Right atrium auricular region (tissue), 2 donors: ENCODE measurements around the gene MPPED1. TPM values are rescaled to one million over a fixed set of nuclear protein-coding genes. Genes with fewer than 3 reads are reported as not detected.

Source experiments
- DNase-seq: peaks from one replicate; pipeline ENCODE4 v3.0.0-alpha.2; 2019; ENCODE audit warnings: low spot score
- H3K27ac ChIP-seq, 2 donors: fragments of 200-600 bp; sonication (generic); 1 replicate in 1 of 2; 2 replicates in 1 of 2; pipeline ENCODE4 v1.5.1; 2016 to 2019
- H3K27me3 ChIP-seq, 2 donors: fragments of 200-600 bp; sonication (generic); one replicate each; pipeline versions ENCODE4 v1.5.1 to v1.6.0; 2017 to 2019
- H3K36me3 ChIP-seq: fragments of 200-600 bp; sonication (generic); one replicate; pipeline ENCODE4 v1.5.1; 2016
- H3K4me1 ChIP-seq, 2 donors: fragments of 200-600 bp; sonication (generic); one replicate each; pipeline versions ENCODE4 v1.5.1 to v1.6.0; 2017 to 2019
- H3K4me3 ChIP-seq, 2 donors: fragments of 200-600 bp; sonication (generic); 1 replicate in 1 of 2; 2 replicates in 1 of 2; pipeline ENCODE4 v1.5.1; 2017 to 2019; ENCODE audit warnings: mild to moderate bottlenecking in 1 of 2, moderate library complexity in 1 of 2
- H3K9me3 ChIP-seq, 2 donors: fragments of 200-600 bp; sonication (generic); one replicate each; pipeline ENCODE4 v1.5.1; 2019
- CTCF ChIP-seq, 2 donors: fragments of 200-600 bp; sonication (generic); IDR thresholded peaks; one replicate each; pipeline ENCODE4 v1.5.1; 2019; ENCODE audit warnings: antibody characterized with exemption in 2 of 2
- total RNA-seq, 2 donors: library from RNA; depleted of rRNA; stranded (reverse); fragments of >200 nt; gene quantifications; one replicate each; pipeline ENCODE4 v1.1.0, GENCODE V29; 2016

The MPPED1 gene
- total RNA-seq, 2 donors from 2014 or later = not detected

- no peaks in the 10 kb centered on the region for H3K4me1 ChIP-seq
- H3K27me3 ChIP-seq = no peaks in the 10 kb centered on the region
- H3K4me3 ChIP-seq = no peak overlapping the region
- no peaks in the 10 kb centered on the region for H3K36me3 ChIP-seq
- no peak overlapping the region for H3K27ac ChIP-seq
- no peak for DNase-seq
- H3K9me3 ChIP-seq = no peaks in the 10 kb centered on the region
- TF ChIP-seq CTCF (IDR thresholded peaks at IDR 0.05) = no peak
These were observed 17.6 kb downstream of the MPPED1 start for GRCh38 chr22:43429426-43429825.

GRCh38 chr22:43431808-43432554 lies 20.2 kb downstream of the MPPED1 start:
- no peaks in the 10 kb centered on the region for H3K4me1 ChIP-seq
- H3K27ac ChIP-seq = no peak overlapping the region
- no peak overlapping the region for H3K4me3 ChIP-seq
- H3K9me3 ChIP-seq = no peaks in the 10 kb centered on the region
- H3K36me3 ChIP-seq = no peaks in the 10 kb centered on the region
- no peaks in the 10 kb centered on the region for H3K27me3 ChIP-seq
- TF ChIP-seq CTCF (IDR thresholded peaks at IDR 0.05) = no peak
- no peak for DNase-seq

GRCh38 chr22:43432883-43433415 lies 21.1 kb downstream of the MPPED1 start:
- TF ChIP-seq CTCF (IDR thresholded peaks at IDR 0.05) = no peak
- Histone ChIP-seq H3K4me1 (no peaks in the 10 kb centered on the region), H3K9me3 (no peaks in the 10 kb centered on the region), H3K36me3 (no peaks in the 10 kb centered on the region), H3K4me3 (no peak overlapping the region), H3K27ac (no peak overlapping the region), H3K27me3 (no peaks in the 10 kb centered on the region)
- DNase-seq = no peak

DNA sequence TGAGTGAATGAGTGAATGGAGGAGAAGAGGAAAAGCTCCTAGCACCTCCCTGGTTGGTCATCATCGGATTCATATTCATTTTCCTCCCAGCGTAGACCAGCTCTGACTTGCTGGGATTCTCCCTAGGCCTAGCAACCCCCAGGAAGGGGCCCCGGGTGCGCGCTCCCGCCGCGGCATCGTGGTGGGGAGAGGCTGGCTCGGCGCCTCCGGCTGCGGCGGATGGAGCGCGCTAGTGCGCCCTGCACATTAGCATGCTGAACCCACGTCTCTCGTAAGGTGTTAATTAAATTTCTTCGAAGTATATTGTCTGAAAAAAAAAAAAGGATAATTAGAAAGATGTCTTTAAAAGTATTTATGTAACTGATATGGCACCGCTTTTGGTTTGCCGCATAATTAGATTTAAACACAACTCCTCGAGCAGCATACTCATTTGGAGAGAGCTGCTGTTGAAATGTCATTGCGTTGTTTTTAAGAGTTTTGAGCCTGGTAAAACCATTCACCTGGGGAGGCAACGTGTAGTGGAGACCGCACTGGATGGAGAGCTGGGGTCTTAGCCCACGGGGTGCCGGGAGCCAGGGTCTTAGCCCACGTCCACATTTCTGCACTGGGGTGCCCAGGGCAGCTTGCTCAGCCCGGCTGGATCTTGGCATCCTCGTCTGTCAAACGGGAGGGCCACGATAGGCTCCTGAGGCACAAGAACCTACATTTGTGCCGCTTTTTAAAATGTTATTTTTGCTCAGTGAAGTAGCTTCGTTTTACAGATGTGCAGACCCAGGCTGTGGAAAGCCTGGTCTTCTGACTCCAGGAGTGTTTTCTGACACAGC lies 21.8 kb downstream of the MPPED1 start:
- H3K36me3 ChIP-seq = no peaks in the 10 kb centered on the region
- H3K27ac ChIP-seq = no peak overlapping the region
- TF ChIP-seq CTCF (IDR thresholded peaks at IDR 0.05) = no peak
- H3K9me3 ChIP-seq = no peaks in the 10 kb centered on the region
- no peak for DNase-seq
- no peaks in the 10 kb centered on the region for H3K4me1 ChIP-seq
- no peak overlapping the region for H3K4me3 ChIP-seq
- no peaks in the 10 kb centered on the region for H3K27me3 ChIP-seq

- Histone ChIP-seq H3K27ac (no peak overlapping the region), H3K27me3 (no peaks in the 10 kb centered on the region), H3K36me3 (no peaks in the 10 kb centered on the region), H3K4me1 (no peaks in the 10 kb centered on the region), H3K4me3 (no peak overlapping the region), H3K9me3 (no peaks in the 10 kb centered on the region)
- TF ChIP-seq CTCF (IDR thresholded peaks at IDR 0.05) = no peak
- DNase-seq = no peak
These were observed 22.6 kb downstream of the MPPED1 start for GRCh38 chr22:43434275-43434927.
